HG03175 (cell line): ENCODE data around the gene OR52E6.

Source experiments
- ATAC-seq: cut with Tn5 transposase; IDR thresholded peaks from one replicate; pipeline ENCODE4 v1.9.1; 2021; ENCODE audit warnings: mild to moderate bottlenecking, moderate library complexity; ENCODE audit not compliant: unreplicated experiment

Gene OR52E6

DNA sequence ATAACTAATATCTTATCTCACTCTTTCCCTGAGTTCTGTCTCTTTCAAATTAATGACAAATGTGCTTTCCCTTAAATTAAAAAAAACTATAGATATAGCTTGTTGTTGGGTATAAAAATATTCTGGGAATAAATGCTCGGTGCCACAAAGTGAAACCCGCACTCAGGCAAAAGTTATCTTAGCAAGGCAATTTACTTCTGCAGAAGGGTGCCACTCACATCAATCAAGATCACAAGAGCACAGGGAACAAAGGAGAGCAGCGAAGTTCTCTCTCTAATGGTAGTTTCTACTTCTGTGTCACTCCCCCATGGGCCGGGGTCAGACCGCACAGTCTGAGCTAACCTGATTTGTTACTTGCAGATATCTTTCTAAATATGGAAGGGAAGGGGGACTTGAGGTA, 37.7 kb downstream of the OR52E6 start:
- ATAC-seq: no peak

DNA sequence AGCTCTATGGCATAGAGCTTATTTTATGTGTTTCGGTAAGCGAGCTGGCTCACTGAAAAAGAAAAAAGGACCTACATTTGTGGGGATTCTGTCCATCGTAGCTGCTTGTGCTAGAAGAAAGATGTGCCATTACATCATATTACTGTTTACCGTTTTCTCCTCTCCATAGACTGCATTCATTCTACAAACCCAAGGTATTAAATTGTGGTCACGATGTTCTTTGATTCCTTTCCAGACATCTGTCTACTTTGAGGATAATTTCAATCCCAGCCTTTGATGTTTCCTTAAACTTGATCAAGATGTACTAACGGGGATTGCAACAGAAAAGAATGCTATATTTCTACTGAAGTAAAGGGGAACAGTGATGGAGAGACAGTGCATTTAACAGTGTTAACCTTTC, 45.2 kb downstream of the OR52E6 start:
- ATAC-seq: no peak

DNA sequence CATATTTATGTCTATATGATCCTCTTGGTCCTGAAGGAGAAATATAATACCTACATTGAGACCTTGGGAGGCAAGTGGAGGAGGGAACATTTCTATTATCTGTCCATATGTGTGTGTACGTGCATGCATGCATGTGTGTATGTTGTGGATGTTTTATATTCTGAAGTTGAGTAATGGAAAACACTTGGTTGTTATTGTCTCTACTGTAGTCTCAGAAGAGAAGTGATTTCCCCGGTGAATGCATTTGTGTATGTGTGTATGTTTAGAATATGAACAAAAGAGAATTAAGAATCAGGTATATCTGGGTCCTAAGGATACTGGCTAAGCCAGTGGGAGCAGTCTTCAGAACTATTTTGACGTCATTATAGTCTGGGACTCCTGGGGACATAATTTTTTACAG, 50.5 kb downstream of the OR52E6 start, which contains the start of gene OR52N1:
Gene OR52N1, minus strand, starts transcription at position 101 of the 400 bp plus-strand sequence. CDS start 2,449 bp downstream, outside the sequence.
- no peak for ATAC-seq
